Fibroblast of skin of left quadriceps (primary cell): ENCODE measurements around the gene ATAD3A.
"Not testable (repeated sequence)": the region's sequence is repeated elsewhere in the genome, so short reads cannot be mapped to it uniquely, and the experiment has no call there.

Experiments used
- DNase-seq, 2 experiments: peaks; one replicate each; pipeline ENCODE4 v3.0.0-alpha.2; 2013; ENCODE audit warnings: low read depth in 2 of 2

ATAD3A gene

DNA sequence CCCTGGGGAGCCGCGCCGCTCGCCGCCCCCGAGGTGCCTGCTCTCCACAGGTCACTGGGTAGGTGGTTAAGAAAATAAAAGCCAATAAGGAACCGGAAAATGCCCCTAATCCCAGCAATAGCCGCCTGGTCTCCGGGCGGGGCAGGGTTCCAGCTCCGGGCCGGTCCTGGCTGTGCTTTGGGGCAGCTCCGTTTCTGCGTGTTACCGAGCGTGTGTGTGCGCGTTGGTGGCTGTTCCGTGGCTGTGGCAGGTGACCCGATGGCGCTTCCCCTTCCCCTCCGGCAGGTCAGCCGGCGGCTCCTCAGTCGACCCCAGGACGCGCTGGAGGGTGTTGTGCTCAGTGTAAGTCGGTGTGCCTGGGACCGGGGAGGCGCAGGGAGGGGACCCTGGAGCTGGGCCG is 11.3 kb downstream of the ATAD3A start:
- not testable (repeated sequence) for DNase-seq

DNA sequence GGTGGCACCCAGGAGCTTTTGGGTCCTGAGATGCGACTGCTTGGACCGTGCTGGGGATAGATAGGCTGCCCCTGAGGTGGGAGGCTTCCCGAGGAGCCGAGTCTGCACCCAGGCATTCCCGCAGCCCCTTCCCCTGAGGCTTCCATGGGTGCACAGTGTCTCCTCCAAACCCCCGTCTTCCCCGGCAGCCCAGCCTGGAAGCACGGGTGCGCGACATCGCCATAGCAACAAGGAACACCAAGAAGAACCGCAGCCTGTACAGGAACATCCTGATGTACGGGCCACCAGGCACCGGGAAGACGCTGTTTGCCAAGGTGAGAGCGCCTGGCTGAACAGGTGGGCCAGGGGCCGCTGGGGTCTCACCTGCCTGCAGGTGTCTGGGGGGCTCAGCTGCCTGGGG is 11.7 kb downstream of the ATAD3A start:
- DNase-seq: not testable (repeated sequence)

DNA sequence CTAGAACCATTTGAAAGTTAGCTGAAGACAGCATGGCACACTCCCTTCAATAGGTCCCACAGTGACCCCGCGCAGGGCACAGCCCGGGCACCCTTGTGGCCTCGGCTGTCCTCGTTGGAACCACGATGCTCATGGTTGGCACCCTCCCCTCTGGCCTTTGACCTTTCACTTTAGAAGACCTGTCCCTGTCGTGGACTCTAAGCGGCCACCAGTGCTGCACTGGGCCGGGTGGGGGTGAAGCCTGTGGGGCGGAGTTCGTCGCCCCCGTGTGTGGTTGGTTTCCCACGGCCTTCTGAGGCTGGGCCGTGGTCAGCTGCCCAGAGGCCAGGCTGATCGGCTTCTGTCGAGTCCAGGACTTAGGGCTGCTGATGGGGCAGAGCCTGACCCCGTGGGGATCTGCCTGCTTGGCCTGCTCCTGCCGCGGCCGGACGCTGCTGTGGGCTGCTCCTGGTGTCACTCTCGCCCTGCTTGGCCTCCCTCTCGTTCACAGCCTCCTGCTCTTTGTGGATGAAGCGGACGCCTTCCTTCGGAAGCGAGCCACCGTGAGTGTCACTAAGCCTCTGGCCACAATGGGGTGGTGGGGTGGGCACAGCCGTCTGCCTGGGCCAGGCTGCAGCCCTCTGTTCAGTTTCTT is 12.9 kb downstream of the ATAD3A start:
- not testable (repeated sequence) for DNase-seq

DNA sequence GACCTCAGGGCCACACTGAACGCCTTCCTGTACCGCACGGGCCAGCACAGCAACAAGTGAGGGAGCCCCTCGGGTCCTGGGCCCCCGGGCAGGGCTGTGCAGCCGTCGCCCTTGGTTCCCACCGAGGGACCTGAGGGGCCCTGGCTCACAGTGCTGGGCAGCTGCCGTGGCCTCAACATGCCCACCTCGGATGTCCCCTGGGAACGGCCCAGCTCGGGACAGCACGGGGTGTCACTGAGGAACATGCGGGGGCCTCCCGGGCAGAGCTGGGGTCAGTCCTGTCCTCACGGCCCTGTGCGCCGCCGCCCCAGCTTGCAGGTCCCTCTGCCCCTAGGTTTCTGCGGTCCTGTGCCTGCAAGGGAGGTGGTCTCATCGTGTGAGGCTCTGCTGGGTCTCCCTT is 14.5 kb downstream of the ATAD3A start:
- not testable (repeated sequence) for DNase-seq

DNA sequence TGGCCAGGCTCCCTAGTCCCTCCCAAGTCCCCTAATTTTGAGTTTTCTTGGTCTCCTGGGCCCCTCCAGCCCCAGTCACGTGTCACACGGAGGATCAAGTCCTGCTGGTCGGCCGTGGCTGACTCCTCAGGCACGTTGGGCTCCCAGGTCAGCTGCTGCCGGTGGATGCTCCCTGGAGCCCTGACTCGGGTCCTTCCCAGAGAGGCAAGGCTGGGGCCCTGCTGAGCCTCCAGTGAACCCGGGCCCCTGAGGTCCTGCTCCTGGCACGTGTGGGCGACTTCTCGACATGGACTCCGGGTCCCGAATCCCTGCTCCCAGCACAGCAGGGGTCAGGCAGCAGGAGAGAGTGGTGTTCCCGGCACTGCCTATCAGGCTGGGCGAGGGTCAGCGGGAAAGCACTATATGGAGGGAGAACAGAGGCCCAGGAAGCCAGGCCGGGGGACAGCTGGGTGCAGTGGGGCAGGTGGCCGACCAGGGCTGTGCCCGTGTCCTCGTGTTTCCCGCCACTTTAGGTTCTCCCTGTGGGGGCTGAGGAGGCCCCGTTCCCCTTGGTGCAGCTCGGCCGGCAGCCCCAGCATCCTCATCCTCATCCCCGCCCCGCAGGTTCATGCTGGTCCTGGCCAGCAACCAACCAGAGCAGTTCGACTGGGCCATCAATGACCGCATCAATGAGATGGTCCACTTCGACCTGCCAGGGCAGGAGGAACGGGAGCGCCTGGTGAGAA is 15.3 kb downstream of the ATAD3A start:
- DNase-seq: no peak

DNA sequence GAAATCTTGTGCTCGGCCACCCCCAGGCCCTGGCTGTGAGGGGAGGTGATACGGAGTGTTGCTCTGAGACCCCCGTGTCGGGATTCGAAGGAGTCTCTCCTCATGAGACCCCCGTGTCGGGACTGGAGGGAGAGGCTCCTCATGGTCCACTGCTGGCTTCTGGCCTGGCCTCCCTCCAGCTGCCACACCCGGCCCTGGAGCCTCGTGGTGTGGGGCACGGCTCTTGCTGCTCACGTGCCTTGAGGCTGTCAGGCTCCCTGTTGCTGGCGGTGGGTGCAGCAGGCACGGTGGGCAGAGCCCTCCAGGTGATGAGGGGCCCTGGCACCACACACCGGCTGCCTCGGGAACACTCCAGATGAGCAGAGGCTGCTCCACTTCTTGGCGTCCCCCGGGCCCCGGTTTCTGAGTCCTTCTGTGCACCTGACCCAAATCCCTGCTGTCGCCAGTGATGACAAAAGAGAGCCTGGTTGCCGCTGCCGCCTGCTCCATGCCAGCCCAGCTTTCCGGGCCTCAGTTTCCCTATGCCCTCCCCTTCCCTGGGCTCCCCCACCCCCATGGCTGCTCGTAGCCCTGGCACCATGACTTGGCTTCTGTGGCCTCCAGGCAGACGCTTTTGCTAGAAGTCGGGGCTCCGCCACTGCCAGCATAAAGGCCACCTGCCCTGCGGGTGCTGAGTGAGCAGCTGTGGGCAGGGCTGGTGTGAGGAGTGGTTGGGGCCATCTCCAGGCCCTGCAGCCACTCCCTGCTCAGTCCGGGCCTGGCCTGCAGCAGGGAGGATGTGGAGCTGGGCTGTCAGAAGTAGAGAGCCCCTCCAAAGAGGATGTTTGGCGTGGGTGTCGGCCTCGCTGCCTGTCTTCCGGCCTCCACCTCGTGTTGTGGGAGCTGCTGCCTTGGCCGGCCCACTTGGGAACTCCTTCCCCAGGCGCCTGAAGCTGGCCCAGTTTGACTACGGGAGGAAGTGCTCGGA is 16.6 kb downstream of the ATAD3A start:
- DNase-seq: no peak

DNA sequence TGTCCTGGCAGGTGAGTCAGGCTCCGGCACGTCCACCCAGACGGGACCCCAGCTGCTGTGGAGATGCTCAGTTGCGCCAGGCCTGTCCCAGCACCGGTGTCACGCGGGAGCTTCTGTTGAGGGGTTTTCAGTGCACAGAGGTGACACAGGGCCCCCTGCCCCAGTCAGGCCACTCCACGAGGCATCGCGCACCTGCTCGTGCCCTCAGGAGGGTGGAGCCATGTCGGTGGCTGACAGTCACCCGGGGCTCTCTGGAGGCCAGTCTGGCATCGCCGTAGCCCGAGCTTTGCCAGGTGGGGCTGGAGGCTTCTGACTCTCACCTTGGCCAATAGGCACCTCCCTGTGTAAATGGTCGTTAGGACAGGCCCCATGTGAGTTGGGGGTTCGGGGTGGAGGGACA is 17.4 kb downstream of the ATAD3A start:
- DNase-seq: no peak

DNA sequence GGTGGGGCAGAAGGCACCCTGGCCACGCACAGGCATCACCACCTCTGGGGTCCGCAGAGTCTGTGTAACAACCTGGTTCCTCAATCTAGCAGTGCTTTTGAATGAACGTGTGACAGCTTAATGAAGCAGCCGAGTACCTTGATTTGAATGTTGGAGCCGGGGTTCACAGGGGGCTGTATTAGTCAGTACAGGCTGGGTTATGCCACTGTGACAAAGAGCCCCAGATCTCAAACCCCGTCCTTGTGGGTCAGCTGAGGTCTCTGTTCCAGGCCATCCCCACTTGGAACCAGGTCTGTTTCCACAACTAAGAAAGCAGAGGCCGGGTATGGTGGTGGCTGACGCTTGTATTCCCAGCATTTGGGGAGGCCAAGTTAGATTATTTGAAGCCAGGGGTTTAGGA is 18.0 kb downstream of the ATAD3A start:
- DNase-seq: no peak

DNA sequence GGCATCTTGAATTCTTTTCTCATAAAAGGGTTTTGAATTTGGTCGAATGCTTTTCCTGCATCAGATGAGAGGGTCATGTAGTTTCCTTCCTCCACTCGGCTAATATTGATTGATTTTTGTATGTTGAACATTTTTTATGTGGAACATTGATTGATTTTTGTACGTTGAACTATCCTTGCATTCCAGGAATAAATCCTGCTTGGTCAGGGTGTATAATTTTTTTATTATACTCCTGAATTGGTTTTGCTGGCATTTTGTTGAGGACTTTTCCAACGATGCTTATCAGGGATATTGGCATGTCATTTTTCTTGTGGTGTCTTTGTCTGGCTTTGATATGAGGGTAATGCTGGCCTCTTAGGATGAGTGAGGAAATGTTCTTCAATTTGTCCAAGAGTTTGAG is 20.0 kb downstream of the ATAD3A start:
- no peak for DNase-seq

DNA sequence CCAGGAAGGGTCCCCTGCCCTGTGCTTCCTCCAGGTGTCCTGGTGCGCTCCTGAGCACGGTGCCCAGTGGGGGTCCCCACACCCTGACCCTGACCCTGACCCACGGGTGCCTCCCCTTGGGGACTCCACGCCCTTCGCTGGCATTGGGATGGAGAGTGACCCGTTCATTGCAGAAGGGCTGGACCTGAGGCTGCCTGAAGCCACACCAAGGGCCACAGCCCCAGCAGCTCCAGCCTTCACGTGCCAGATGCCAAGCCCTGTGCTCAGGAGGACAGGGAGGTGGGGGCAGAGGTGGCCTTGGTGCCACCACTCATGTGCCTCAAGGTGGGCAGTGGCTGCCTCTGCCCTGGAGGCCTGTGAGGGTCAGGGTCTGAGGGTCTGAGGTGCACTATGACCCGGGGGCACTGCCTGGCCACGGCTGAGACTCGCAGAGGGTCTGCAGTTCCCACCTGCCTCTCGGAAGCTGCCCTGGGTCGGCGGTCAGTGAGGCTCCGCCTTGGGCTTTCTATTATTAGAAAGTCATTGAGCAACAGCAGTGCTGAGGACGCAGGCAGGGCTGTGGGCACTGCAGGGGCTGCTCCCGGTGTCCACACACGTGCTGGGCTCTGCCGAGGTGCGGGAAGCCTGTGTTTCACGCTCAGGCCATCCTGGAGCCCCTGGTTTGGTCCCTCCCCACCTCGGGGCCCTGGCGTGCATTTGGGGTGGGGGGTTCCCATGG is 21.4 kb downstream of the ATAD3A start:
- DNase-seq: not testable (repeated sequence)

DNA sequence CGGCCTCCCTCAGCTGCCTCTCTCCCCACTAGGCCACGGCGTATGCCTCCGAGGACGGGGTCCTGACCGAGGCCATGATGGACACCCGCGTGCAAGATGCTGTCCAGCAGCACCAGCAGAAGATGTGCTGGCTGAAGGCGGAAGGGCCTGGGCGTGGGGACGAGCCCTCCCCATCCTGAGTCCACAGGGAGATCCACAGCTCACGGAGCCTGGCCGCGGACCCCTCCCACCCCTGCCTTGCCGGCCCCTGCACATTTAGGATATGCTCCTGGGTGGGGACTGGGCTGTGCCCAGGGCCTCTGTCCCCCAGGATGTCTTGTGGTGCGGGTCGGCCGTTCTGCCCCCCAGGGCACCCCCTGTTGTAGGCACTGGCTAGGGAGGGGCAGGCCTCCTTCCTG is 21.9 kb downstream of the ATAD3A start:
- DNase-seq: not testable (repeated sequence)

DNA sequence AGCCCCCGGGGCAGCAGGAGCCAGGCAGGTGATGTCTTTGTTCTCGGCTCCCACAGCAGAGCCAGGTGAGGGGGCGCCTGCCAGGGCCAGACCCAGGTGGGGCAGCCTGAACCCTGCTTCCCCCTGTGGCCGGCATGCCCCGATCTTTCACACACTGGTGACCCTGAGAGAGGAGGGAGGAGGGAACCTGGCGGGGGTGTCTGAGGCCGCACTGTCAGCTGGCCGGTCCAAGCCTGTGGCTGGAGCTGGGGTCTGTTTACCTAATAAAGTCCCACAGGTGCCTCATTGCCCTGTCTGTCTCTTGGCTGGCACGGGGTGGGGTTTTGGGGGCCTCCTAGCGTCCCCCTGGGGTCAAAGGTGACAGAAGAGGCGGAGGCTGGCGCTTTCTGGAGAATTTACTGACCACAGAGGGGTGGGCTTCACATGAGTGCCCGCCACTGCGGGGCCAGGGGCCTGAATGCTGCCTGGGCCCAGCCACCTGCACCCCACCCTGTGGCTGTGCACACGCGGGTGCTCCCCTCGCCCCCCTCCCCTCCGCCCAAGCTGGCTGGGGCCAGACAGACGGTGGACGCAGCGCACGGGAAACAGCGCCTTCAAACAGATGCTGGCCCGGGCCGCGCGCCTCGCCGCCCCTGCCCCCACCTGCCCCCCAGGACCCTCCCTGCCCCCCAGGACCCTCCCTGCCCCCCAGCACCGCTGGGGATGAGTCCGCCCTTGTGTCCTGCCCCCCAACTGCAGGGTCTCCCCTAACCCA is 22.6 kb downstream of the ATAD3A start:
- DNase-seq: no peak

DNA sequence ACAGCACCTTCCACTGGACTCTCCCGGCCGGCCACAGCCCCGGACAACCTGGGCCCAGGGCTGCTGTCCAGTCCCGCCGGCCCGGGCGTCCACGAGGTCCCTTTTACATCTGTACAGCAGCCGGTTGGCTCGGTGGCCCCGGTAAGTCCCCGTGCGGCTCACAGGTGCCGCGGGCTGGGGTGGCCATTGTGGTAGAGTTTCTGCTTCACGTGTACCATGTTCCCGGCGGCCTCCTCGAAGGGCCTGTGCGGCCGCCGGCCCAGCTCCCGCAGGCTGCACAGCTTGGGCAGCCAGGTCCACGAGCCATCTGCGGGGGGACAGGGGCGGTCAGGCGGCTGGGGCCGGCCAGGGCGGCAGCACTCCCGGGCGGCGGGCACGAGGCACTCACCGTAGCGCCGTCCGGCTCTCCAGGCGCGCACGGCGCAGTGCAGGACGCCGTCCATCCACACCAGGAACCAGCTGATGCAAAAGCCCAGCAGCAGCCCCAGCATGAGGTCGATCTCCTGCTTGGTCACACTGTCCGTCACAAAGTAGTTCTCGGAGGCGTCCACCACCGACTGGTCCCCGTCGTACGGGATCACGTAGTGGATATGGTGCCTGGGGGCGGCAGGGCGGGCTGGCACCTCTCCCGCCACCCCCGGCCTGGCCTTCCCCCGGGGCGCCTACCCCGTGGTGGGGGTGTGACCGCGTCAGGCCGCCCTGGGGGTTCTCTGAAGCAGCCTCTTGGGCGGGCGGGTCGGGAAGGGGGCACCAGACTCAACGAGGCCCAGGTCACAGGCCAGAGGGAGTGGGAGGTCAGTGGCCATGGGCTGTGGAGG is 23.4 kb downstream of the ATAD3A start:
- DNase-seq: no peak

DNA sequence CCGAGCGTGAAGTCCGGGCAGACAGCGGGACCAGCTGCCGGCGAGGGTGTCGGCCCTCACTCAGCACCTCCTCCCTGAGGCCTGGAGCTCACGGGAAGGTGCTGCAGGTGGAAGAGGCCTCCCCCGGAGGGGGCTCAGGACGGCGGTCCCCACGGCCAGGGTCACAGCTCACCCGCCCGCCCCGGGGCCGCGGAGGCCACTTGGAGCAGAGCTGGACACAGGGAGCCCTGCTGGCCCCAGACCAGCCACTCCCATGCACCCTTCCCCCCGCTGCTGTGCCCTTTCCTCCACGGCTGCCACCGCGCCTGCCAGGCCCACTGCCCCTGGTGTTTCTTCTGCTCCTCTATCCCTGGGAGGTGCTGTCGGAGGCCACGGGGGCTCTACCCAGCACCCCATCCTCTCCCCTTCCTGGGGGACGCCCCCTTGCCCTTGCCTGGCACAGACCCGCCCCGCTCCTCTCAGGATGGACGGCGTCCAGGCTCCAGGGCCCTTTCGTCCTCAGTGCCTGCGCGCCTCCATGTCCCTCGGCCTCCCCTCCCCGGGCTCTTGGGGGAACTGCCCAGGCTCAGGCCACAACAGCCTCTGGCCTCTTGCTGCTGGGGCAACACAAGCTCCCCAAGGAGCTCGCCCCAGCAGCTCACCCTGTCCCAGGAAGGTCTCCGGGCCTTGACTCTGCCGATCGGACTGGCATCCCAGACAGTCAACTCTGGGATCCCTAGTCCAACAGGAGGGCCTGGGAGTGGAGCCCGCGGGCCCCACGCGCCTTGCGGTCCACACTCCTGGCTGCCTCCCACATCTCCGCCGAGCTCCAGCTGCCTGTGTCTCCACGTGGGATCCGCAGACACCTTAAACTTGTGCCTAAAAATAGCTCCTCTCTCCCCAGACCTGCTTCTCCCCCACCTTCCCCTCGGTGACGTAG is 24.3 kb downstream of the ATAD3A start:
- no peak for DNase-seq

DNA sequence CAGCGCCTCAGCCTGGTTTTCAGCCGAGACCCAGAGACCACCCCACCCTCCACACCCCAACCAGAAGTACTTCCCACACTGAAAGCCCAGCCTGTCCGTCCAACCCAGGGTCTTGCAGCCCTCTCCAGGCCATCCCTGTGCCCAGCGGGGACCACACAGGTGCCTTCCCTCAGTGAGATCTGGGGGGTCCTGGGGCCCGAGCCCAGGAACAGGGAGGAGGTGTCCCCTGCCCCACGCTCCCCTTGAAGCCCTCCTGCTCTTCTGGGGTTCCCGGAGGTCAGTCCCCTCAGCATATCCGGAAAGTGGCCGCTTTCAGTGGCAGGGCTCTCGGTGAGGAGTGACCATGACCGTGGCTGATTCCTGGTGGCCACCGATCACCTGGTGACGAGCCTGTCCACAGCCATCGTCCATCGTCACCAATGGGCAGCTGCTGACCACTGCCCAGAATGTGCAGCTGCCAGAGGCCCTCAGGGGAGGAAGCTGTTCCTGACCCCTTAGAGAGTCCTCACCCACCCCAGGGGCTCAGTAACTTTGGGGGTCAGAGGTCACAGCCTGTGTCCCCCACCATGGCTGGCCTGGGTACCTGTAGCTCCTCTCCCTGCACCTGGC is 25.1 kb downstream of the ATAD3A start:
- no peak for DNase-seq

DNA sequence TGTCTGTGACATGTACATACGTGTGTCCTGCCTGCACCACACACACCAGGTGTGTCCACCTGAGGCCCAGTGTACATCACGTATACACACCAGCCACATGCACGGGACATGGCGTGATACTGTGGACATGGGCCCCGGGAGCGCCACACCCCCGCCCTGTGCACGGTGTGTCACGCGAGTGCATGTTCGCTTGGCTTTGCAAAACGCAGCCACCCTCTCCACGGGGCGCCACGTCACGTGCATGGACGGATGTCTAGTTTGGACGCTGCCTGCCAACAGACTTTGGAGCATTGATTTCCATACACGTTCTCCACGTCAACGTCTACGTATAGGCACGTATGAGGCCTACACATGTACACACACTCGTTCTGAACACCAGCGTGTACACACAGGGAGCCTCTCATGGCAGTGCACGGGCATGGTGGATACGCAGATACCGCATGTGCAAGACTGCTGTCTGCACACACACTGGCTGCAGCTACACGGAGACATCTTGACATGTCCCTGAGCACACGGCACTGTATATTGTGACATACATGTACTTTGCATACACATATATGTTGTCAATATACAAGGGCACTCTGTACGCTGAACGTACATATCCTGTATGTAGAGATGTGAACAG is 25.8 kb downstream of the ATAD3A start:
- DNase-seq: no peak

DNA sequence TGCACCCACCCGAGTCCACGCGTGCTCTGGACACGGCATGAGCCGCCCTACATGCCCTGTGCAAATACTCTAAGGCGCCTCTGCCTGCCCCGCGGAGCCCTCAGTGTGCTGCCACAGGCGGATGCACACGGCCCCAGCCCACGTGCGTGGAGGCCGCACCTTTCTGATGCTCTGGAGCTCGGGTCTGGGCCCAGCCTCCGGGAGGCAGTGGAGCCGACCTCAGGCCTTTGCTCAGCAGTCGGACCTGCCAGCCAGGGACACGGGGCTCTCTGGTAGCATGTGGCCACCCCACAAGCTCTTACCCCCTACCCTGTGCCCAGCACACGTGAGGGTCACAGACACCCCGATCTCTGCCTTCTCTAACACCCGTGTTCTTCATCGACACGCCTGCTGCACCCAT is 26.4 kb downstream of the ATAD3A start:
- no peak for DNase-seq

DNA sequence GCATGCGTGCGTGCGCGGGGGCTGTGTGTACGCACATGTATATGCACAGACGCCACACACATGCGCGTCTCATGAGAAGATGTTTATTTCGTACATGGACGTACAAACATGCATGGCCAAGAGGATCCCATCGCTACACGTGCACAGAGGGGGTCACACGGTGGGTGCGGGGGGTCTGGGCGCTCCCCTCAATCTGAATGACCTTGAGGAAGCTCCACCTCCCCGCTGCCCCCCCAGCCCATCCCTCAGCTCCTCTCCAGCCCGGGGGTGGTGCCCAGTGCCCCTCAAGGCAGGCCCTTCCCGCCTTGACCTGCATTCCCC is 27.0 kb downstream of the ATAD3A start:
- no peak for DNase-seq
